Measurements from ENCODE around the gene TMEM92.
A peak's percentile ranks its signal among the peaks of the same experiment; 100 is the strongest.

The TMEM92 gene

DNA sequence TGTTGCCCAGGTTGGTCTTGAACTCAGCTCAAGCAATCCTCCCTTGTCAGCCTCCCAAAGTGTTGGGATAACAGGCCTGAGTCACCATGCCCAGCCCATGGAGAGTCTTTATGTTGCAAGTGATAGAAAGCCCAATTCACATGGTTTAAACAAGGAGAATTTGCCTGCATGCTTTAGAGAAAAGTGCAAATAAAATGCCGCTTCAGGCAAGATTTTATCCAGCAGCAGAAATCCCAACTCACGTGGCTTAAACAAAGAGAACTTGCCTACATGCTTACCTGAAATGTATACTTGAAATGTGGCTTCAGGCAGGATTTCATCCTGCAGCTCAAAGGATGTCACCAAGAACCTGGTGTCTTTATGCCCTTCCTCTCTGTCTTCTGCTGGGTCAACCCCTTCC lies 42.9 kb downstream of the TMEM92 start:
- Histone ChIP-seq H3K27ac (ENCODE audit: poor library complexity, severe bottlenecking) (no peak overlapping the region), H3K4me3 (ENCODE audit: severe bottlenecking) (no peak overlapping the region), H3K36me3 (ENCODE audit: low read depth) (no peaks in the 10 kb centered on the region), H3K4me1 (ENCODE audit: insufficient read depth, poor library complexity, severe bottlenecking) (peaks cover 15% of the 10 kb centered on the region), H3K9me3 (ENCODE audit: severe bottlenecking) (no peaks in the 10 kb centered on the region), H3K27me3 (ENCODE audit: insufficient read depth, poor library complexity, severe bottlenecking) (no peaks in the 10 kb centered on the region)
- DNase-seq (ENCODE audit: low spot score) (no peak), ATAC-seq (ENCODE audit: low read depth) (no peak)
- TF ChIP-seq, protein P1, sequence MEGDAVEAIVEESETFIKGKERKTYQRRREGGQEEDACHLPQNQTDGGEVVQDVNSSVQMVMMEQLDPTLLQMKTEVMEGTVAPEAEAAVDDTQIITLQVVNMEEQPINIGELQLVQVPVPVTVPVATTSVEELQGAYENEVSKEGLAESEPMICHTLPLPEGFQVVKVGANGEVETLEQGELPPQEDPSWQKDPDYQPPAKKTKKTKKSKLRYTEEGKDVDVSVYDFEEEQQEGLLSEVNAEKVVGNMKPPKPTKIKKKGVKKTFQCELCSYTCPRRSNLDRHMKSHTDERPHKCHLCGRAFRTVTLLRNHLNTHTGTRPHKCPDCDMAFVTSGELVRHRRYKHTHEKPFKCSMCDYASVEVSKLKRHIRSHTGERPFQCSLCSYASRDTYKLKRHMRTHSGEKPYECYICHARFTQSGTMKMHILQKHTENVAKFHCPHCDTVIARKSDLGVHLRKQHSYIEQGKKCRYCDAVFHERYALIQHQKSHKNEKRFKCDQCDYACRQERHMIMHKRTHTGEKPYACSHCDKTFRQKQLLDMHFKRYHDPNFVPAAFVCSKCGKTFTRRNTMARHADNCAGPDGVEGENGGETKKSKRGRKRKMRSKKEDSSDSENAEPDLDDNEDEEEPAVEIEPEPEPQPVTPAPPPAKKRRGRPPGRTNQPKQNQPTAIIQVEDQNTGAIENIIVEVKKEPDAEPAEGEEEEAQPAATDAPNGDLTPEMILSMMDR (IDR thresholded peaks at IDR 0.05; ENCODE audit: poor library complexity, severe bottlenecking), result no peak

DNA sequence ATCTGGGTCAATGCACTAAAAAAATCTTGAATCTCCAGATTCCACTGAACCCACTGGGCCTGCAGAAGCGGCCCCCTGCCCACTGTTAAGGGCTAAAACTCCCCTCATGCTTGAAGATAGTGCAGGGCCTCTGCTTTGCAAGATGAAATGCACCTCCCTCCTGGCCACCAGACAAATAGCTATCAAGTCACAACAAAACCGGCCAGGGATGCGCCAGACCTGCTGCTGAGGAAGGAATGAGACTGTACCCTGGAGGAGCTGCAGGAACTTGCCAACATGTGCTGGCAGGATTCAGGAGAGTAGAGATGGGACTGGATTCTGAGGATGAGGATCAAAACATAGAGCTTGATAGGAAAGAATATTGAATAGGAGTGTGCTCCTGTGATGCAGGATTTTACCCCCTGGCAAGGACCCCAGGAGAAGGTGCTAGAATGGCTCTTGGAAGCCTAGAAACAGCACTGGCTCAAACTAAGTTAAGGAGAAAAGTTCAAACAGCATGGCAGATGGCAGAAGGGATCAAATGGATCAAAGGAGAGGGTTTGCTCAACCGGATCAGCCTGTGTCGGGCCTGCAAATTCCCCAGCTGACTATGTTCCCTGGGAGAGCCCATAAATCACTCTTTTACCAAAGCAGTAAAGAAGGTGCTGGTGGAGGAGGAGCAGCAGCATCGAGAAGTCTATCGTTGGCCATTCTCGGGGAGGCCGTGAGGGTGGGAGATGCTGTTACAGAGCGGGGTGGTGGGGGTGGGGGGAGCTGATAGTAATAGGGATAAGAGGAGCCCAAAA lies 44.4 kb downstream of the TMEM92 start:
- H3K4me1 ChIP-seq (ENCODE audit: insufficient read depth, poor library complexity, severe bottlenecking), result peaks cover 15% of the 10 kb centered on the region
- H3K9me3 ChIP-seq (ENCODE audit: severe bottlenecking), result no peaks in the 10 kb centered on the region
- no peak overlapping the region for H3K27ac ChIP-seq (ENCODE audit: poor library complexity, severe bottlenecking)
- ATAC-seq (ENCODE audit: low read depth), result peak; percentile 62
- no peak for DNase-seq (ENCODE audit: low spot score)
- no peak overlapping the region for H3K4me3 ChIP-seq (ENCODE audit: severe bottlenecking)
- H3K36me3 ChIP-seq (ENCODE audit: low read depth), result no peaks in the 10 kb centered on the region
- TF ChIP-seq, protein P1 (IDR thresholded peaks at IDR 0.05; ENCODE audit: poor library complexity, severe bottlenecking), result no peak
- H3K27me3 ChIP-seq (ENCODE audit: insufficient read depth, poor library complexity, severe bottlenecking), result no peaks in the 10 kb centered on the region

- TF ChIP-seq, protein P1 (IDR thresholded peaks at IDR 0.05; ENCODE audit: poor library complexity, severe bottlenecking), result no peak
- Histone ChIP-seq H3K27me3 (ENCODE audit: insufficient read depth, poor library complexity, severe bottlenecking) (no peaks in the 10 kb centered on the region), H3K9me3 (ENCODE audit: severe bottlenecking) (no peaks in the 10 kb centered on the region), H3K36me3 (ENCODE audit: low read depth) (no peaks in the 10 kb centered on the region), H3K4me3 (ENCODE audit: severe bottlenecking) (no peak overlapping the region), H3K27ac (ENCODE audit: poor library complexity, severe bottlenecking) (no peak overlapping the region), H3K4me1 (ENCODE audit: insufficient read depth, poor library complexity, severe bottlenecking) (peaks cover 15% of the 10 kb centered on the region)
- no peak for DNase-seq (ENCODE audit: low spot score)
- no peak for ATAC-seq (ENCODE audit: low read depth)
These were observed 45.2 kb downstream of the TMEM92 start for GRCh38 chr17:50319306-50320004.

- no peak overlapping the region for H3K27ac ChIP-seq (ENCODE audit: poor library complexity, severe bottlenecking)
- DNase-seq (ENCODE audit: low spot score) (no peak), ATAC-seq (ENCODE audit: low read depth) (no peak)
- peaks cover 6% of the 10 kb centered on the region for H3K4me1 ChIP-seq (ENCODE audit: insufficient read depth, poor library complexity, severe bottlenecking)
- no peaks in the 10 kb centered on the region for H3K9me3 ChIP-seq (ENCODE audit: severe bottlenecking)
- H3K36me3 ChIP-seq (ENCODE audit: low read depth), result no peaks in the 10 kb centered on the region
- TF ChIP-seq, protein P1 (IDR thresholded peaks at IDR 0.05; ENCODE audit: poor library complexity, severe bottlenecking), result no peak
- H3K4me3 ChIP-seq (ENCODE audit: severe bottlenecking), result no peak overlapping the region
- no peaks in the 10 kb centered on the region for H3K27me3 ChIP-seq (ENCODE audit: insufficient read depth, poor library complexity, severe bottlenecking)
These were observed 48.0 kb downstream of the TMEM92 start for GRCh38 chr17:50322271-50322670.

GRCh38 chr17:50323060-50323459 lies 48.8 kb downstream of the TMEM92 start:
- H3K27ac ChIP-seq (ENCODE audit: poor library complexity, severe bottlenecking), result no peak overlapping the region

More at GRCh38 chr17:50323060-50323459, 48.8 kb downstream of the TMEM92 start:
- Histone ChIP-seq H3K4me1 (ENCODE audit: insufficient read depth, poor library complexity, severe bottlenecking) (peaks cover 6% of the 10 kb centered on the region), H3K27me3 (ENCODE audit: insufficient read depth, poor library complexity, severe bottlenecking) (no peaks in the 10 kb centered on the region), H3K4me3 (ENCODE audit: severe bottlenecking) (no peak overlapping the region), H3K36me3 (ENCODE audit: low read depth) (no peaks in the 10 kb centered on the region), H3K9me3 (ENCODE audit: severe bottlenecking) (no peaks in the 10 kb centered on the region)
- ATAC-seq (ENCODE audit: low read depth) (no peak), DNase-seq (ENCODE audit: low spot score) (no peak)
- TF ChIP-seq, protein P1 (IDR thresholded peaks at IDR 0.05; ENCODE audit: poor library complexity, severe bottlenecking), result no peak

All from RWPE2 (cell line).